Camera-type eye (tissue), 1 donor: Measurements from ENCODE around the gene TSPAN18. TPM values are rescaled to one million over a fixed set of nuclear protein-coding genes. Genes with fewer than 3 reads are reported as not detected.

ENCODE experiments used
- total RNA-seq: library from RNA; depleted of rRNA; stranded (reverse); fragments of >200 nt; gene quantifications from one replicate; pipeline ENCODE4 v1.2.3, GENCODE V29; 2014

TSPAN18 gene, protein sequence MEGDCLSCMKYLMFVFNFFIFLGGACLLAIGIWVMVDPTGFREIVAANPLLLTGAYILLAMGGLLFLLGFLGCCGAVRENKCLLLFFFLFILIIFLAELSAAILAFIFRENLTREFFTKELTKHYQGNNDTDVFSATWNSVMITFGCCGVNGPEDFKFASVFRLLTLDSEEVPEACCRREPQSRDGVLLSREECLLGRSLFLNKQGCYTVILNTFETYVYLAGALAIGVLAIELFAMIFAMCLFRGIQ
- 34.3 TPM for total RNA-seq

GRCh38 chr11:44726283-44727113 is at the start of gene TSPAN18:
Gene TSPAN18, plus strand, starts transcription at chr11:44726962. Its CDS starts 179,455 bp downstream, at chr11:44906417.

DNA sequence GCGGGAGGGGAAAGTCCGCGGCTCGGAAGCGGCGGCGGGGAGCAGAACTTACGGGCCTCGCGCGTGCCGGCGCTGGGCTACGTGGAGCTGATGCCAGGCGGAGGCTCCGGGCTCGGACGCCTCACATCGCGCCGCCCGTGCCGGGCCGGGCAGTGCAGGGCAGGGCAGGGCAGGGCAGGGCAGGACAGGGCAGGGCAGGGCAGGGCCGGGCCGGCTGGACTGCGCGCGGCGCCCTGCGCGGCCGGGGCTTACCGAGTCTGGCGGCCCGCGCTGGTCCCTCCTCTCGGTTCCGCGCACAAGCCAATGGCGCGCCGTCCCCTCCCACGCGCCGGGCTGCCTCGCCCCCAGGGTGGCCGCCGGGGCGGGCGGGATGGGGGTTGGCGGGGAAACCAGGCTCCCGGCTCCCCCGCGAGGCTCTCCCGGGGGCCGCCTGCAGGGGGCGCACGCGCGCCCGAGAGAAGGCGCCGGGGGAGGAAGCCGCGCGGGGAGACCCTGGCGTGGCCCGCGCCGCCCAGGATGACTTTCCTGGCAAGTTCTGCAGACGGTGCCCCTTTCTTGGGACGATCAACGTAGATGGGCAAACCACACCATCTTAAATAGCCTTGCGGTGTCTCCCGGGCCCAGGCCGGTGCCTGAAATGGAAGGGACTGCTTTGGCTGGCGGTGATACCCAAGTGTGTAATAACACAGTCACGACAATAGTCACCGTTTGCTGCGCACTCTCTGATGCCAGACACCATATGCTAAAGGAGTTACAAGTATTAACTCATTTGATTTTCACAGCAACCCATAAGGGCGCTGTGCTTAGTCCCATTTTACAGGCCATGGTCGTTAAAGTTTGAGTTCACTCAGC is 224.1 kb downstream of the TSPAN18 start, which contains the start of gene TP53I11:
Gene TP53I11 (minus strand): TSS at position 259 of the 852 bp plus-strand sequence. CDS start 12,548 bp downstream, outside the sequence.

Other genes starting within 250 kb of the TSPAN18 start
- gene CD82, start 161.3 kb upstream of the TSPAN18 start, total RNA-seq, result 31.1 TPM
- gene TP53I11, start 223.9 kb downstream of the TSPAN18 start, total RNA-seq, result 34.5 TPM